ENCODE results near the gene METTL27.

METTL27 gene

GRCh38 chr7:73841689-73842066 lies 638 bp downstream of the METTL27 start:
- TF ChIP-seq POLR2AphosphoS5 (IDR thresholded peaks at IDR 0.05; ENCODE audit: low read depth, low read length) (no peak), TAF1 (IDR thresholded peaks at IDR 0.05; ENCODE audit: borderline replicate concordance, insufficient read depth, low read length) (no peak), FOXP2 (optimal IDR thresholded peaks at IDR 0.05; ENCODE audit: borderline replicate concordance, extremely low read depth, extremely low read length, insufficient read depth) (no peak), SIN3A (IDR thresholded peaks at IDR 0.05; ENCODE audit: borderline replicate concordance, insufficient read depth, low read length) (no peak)
- TF ChIP-seq, protein P1, sequence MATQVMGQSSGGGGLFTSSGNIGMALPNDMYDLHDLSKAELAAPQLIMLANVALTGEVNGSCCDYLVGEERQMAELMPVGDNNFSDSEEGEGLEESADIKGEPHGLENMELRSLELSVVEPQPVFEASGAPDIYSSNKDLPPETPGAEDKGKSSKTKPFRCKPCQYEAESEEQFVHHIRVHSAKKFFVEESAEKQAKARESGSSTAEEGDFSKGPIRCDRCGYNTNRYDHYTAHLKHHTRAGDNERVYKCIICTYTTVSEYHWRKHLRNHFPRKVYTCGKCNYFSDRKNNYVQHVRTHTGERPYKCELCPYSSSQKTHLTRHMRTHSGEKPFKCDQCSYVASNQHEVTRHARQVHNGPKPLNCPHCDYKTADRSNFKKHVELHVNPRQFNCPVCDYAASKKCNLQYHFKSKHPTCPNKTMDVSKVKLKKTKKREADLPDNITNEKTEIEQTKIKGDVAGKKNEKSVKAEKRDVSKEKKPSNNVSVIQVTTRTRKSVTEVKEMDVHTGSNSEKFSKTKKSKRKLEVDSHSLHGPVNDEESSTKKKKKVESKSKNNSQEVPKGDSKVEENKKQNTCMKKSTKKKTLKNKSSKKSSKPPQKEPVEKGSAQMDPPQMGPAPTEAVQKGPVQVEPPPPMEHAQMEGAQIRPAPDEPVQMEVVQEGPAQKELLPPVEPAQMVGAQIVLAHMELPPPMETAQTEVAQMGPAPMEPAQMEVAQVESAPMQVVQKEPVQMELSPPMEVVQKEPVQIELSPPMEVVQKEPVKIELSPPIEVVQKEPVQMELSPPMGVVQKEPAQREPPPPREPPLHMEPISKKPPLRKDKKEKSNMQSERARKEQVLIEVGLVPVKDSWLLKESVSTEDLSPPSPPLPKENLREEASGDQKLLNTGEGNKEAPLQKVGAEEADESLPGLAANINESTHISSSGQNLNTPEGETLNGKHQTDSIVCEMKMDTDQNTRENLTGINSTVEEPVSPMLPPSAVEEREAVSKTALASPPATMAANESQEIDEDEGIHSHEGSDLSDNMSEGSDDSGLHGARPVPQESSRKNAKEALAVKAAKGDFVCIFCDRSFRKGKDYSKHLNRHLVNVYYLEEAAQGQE (IDR thresholded peaks at IDR 0.05; ENCODE audit: insufficient read depth in 1 of 2, low read depth in 2 of 2, low read length in 2 of 2) = no peak

DNA sequence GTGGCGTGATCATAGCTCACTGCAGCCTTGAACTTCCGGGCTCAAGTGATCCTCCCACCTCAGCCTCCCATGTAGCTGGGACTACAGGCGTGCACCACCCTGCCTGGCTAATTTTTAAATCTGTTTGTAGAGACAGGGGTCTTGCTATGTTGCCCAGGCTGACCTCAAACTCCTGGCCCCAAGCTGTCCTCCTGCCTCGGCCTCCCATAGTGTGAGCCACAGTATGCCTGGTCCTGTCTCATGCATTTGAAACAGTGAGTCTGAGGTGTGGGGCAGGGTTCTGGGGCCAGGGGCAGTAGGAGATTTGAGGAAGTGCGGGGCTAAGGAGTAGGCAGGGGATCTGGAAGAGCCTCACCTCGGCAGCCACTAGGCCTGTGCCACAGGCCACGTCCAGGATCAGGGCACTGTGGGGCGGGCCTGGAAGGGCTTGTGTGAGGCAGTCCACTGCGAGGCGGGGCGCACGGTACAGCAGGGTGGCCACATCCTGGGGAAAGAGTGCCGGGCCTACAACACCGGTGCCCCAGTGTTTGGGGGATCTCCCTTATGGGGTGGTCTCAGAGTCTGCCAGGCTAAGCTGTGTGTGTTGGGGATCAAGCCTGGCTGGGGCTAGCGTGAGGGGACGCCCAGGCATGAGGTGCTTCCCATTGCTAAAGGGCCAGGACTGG lies 1.5 kb downstream of the METTL27 start:
- TF ChIP-seq, protein P1 (IDR thresholded peaks at IDR 0.05; ENCODE audit: insufficient read depth in 1 of 2, low read depth in 2 of 2, low read length in 2 of 2) = no peak
- no peak for TF ChIP-seq FOXP2 (optimal IDR thresholded peaks at IDR 0.05; ENCODE audit: borderline replicate concordance, extremely low read depth, extremely low read length, insufficient read depth)

DNA sequence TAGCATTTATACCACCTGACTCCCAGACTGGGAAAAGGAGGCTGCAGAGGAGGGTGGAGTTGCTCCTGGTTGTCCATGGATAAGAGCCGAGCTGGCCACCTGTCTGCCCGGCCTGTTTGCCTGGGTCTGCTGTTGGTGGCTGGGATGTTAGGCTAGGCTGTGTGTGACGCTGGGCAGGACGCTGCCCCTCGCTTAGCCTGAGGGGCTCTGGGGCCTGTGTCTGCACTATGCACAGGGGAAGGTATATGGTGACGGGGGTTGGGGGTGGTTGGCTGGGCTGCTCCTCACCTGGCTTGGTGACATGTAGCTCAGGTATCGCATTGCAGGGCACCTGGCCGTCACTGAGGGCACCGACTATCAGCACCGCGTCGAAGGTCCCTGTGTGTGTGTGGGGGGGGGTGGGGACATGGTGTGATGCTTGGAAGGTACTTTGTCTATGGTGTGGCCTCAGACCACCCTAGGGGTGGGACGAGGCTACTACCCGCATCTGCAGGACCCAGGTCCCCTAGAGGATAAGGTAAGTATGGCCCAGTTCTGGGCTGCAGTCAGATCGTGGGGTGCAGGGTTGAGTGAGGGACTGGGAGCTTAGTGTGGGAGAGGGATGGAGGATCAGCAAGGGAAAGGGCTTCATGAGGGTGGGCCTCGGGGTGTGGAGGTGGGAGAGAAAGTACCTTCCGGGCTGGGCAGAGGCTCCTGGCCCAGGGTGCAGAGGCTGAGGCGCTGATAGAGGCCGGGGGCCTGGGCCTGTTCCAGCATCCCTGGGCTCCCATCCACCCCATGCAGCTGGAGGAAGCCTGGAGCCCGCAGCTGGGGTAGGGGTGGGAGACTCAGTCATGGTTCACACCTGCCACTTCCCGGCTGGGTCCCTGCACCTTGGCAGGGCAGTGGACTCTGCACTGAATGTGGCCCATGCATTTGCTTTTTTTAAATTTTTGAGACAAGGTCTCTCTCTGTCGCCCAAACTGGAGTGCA lies 2.3 kb downstream of the METTL27 start:
- TF ChIP-seq POLR2AphosphoS5 (IDR thresholded peaks at IDR 0.05; ENCODE audit: low read depth, low read length) (no peak), FOXP2 (optimal IDR thresholded peaks at IDR 0.05; ENCODE audit: borderline replicate concordance, extremely low read depth, extremely low read length, insufficient read depth) (no peak), SIN3A (IDR thresholded peaks at IDR 0.05; ENCODE audit: borderline replicate concordance, insufficient read depth, low read length) (no peak), TAF1 (IDR thresholded peaks at IDR 0.05; ENCODE audit: borderline replicate concordance, insufficient read depth, low read length) (no peak)
- TF ChIP-seq, protein P1 (IDR thresholded peaks at IDR 0.05; ENCODE audit: insufficient read depth in 1 of 2, low read depth in 2 of 2, low read length in 2 of 2) = no peak

- TF ChIP-seq FOXP2 (optimal IDR thresholded peaks at IDR 0.05; ENCODE audit: borderline replicate concordance, extremely low read depth, extremely low read length, insufficient read depth) = no peak
- TF ChIP-seq SIN3A (IDR thresholded peaks at IDR 0.05; ENCODE audit: borderline replicate concordance, insufficient read depth, low read length) = no peak
- TF ChIP-seq POLR2AphosphoS5 (IDR thresholded peaks at IDR 0.05; ENCODE audit: low read depth, low read length) = no peak
- TF ChIP-seq, protein P1 (IDR thresholded peaks at IDR 0.05; ENCODE audit: insufficient read depth in 1 of 2, low read depth in 2 of 2, low read length in 2 of 2) = no peak
- no peak for TF ChIP-seq TAF1 (IDR thresholded peaks at IDR 0.05; ENCODE audit: borderline replicate concordance, insufficient read depth, low read length)
Observed at GRCh38 chr7:73839290-73839689, 3.0 kb downstream of the METTL27 start.
